Loucy (cell line): ENCODE results near the gene CFAP70.

Experiments used
- EZH2phosphoT487 ChIP-seq: fragments of 200-600 bp; IDR thresholded peaks from 2 replicates; pipeline ENCODE4 v1.6.1; 2018; ENCODE audit warnings: antibody characterized with exemption, mild to moderate bottlenecking, moderate library complexity, borderline replicate concordance
- TF ChIP-seq, protein P1 (sequence below): fragments of 200-600 bp; sonication (generic); conservative IDR thresholded peaks from 2 replicates; pipeline ENCODE4 v1.5.1; 2014; ENCODE audit warnings: mild to moderate bottlenecking, antibody characterized with exemption, low read length

DNA sequence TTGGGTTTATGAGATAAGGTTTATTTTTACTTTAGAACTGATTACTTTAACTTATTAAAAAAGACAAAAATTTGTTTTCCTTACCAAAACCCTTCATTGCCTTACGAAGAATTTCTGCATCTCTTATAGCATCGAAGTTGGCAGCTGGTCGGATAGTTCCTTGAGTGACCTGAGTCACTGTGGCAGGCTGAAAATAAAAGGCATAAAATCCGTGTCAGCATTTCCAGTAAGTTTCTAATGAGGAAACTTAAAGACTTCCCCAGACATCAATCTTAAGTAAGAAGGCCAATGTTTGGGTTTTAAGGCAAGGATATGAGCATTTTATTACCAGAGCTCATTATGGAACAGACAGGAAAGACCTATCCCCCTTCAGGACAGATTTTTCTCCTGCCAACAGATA is 29.6 kb upstream of the CFAP70 start:
- TF ChIP-seq, protein P1, sequence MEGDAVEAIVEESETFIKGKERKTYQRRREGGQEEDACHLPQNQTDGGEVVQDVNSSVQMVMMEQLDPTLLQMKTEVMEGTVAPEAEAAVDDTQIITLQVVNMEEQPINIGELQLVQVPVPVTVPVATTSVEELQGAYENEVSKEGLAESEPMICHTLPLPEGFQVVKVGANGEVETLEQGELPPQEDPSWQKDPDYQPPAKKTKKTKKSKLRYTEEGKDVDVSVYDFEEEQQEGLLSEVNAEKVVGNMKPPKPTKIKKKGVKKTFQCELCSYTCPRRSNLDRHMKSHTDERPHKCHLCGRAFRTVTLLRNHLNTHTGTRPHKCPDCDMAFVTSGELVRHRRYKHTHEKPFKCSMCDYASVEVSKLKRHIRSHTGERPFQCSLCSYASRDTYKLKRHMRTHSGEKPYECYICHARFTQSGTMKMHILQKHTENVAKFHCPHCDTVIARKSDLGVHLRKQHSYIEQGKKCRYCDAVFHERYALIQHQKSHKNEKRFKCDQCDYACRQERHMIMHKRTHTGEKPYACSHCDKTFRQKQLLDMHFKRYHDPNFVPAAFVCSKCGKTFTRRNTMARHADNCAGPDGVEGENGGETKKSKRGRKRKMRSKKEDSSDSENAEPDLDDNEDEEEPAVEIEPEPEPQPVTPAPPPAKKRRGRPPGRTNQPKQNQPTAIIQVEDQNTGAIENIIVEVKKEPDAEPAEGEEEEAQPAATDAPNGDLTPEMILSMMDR = no peak
- no peak for TF ChIP-seq EZH2phosphoT487
